ENCODE results near the gene STRIP2. TPM values are rescaled to one million over a fixed set of nuclear protein-coding genes. Genes with fewer than 3 reads are reported as not detected.
A peak's percentile ranks its signal among the peaks of the same experiment; 100 is the strongest.
"Not testable (repeated sequence)": the region's sequence is repeated elsewhere in the genome, so short reads cannot be mapped to it uniquely, and the experiment has no call there.

Gene STRIP2
- total and polyA plus RNA-seq, 2 donors, result 0.44 to 4.1 TPM

DNA sequence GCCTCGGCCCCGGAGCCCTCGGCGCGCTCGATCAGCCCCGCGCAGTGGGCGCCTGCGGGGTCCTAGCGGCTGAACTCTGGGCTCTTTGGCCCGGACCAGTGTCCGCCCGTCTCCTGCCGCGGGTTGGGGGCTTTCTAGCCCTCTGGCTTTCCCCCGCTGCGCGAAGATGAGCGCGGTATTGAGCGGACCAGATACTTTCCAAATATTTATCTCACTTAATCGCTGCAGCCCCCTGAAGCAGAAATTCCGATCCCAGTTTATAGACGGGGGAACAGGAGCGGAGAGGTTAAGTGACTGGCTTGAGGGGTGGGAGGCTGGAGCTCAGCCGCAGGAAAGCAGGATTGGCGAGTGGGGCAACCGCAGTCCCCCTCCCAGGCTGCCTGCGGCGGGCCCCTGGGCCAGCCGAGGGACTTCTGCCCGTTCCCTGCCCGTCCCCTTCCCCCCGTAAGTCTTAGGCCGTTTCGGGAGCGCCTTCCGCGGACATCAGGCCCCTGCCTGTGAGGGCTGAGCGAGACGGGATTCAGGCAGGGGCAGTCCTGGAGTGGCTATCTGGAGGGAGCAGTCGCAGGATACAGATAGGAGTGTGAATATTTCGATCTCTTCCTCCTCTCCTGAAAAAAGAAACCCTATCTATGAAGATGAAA, 565 bp downstream of the STRIP2 start:
- no peaks in the 10 kb centered on the region for H3K4me1 ChIP-seq (ENCODE audit: insufficient read depth)
- H3K36me3 ChIP-seq (ENCODE audit: insufficient read depth), result no peaks in the 10 kb centered on the region
- no peak for DNase-seq (ENCODE audit: extremely low spot score)
- H3K4me3 ChIP-seq (ENCODE audit: low read depth, low read length), result peak overlapping the region; percentile 67
- H3K27ac ChIP-seq (ENCODE audit: low read depth), result no peak overlapping the region
- WGBS, result 2% methylated on average over 44 of the region's 44 CpGs

DNA sequence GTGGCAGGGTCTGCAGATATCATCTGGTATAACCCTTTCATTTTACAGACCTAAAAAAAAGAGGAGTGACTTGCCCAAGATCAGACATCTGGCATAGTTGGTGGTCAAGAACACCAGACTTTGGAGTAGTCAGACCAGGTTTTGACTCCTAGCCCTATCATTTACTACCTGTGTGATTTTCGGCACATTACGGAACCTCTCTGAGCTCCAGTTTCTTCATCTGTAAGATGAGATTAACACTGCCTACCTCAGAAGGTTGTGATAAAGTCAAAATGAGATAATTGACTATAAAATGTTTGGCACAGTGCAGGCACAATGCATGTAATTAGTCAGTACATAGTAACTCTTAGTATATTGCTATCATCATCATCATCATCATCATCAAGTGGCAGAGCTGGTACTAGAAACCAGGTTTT, 1.2 kb downstream of the STRIP2 start:
- no peak overlapping the region for H3K27ac ChIP-seq (ENCODE audit: low read depth)
- H3K36me3 ChIP-seq (ENCODE audit: insufficient read depth), result no peaks in the 10 kb centered on the region
- no peak overlapping the region for H3K4me3 ChIP-seq (ENCODE audit: low read depth, low read length)
- no peaks in the 10 kb centered on the region for H3K4me1 ChIP-seq (ENCODE audit: insufficient read depth)
- DNase-seq (ENCODE audit: extremely low spot score), result no peak
- WGBS, result 89% methylated on average over 2 of the region's 2 CpGs

DNA sequence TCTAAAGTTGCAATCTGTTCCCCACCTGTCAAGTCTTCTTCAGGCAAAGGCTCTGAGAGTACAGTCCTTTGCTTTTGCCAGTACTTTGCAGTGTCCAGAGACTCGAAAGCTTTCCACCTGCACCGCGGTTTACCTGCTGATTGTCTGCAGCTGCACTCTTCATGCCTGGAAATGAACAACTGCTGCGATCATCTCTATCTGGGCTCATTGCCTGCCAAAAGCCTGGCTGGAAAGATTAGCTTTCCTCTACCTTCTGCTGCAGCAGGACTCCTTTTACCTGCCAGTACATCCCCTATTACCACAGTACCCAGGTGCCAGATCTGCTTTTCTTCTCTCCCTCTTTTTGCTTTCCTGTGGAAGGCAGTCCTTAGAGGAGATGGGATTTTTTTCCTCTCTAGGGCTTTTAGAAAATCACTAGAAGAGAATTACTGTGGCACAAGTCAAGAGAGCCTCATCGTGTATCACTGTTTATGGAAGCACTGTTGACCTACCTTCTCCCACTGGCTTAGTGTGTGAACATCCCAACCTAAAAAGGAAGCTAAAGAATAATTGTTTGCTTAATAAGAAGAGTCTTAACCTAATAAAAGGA, 2.2 kb downstream of the STRIP2 start:
- H3K36me3 ChIP-seq (ENCODE audit: insufficient read depth), result no peaks in the 10 kb centered on the region
- no peaks in the 10 kb centered on the region for H3K4me1 ChIP-seq (ENCODE audit: insufficient read depth)
- 94% methylated on average over 5 of the region's 5 CpGs for WGBS
- H3K27ac ChIP-seq (ENCODE audit: low read depth), result no peak overlapping the region
- no peak overlapping the region for H3K4me3 ChIP-seq (ENCODE audit: low read depth, low read length)
- DNase-seq (ENCODE audit: extremely low spot score), result no peak

DNA sequence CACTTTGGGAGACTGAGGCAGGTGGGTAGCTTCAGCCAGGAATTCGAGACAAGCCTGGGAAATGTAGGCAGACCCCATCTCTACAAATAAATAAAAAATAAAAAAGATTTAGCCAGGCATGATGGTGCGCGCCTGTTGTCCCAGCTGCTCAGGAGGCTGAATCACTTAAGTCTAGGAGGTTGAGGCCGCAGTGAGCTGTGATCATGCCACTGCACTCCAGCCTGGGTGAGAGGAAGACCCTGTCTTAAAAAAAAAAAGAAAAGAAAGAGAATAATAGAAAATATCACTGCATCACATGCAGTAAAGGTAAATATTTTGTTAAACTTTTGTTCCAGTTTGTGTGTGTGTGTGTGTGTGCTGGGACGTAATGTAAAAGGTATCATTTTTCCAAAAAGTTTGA, 3.0 kb downstream of the STRIP2 start:
- no peak overlapping the region for H3K27ac ChIP-seq (ENCODE audit: low read depth)
- no peak for DNase-seq (ENCODE audit: extremely low spot score)
- no peak overlapping the region for H3K4me3 ChIP-seq (ENCODE audit: low read depth, low read length)
- 97% methylated on average over 5 of the region's 5 CpGs for WGBS
- H3K36me3 ChIP-seq (ENCODE audit: insufficient read depth), result no peaks in the 10 kb centered on the region
- H3K4me1 ChIP-seq (ENCODE audit: insufficient read depth), result no peaks in the 10 kb centered on the region

DNA sequence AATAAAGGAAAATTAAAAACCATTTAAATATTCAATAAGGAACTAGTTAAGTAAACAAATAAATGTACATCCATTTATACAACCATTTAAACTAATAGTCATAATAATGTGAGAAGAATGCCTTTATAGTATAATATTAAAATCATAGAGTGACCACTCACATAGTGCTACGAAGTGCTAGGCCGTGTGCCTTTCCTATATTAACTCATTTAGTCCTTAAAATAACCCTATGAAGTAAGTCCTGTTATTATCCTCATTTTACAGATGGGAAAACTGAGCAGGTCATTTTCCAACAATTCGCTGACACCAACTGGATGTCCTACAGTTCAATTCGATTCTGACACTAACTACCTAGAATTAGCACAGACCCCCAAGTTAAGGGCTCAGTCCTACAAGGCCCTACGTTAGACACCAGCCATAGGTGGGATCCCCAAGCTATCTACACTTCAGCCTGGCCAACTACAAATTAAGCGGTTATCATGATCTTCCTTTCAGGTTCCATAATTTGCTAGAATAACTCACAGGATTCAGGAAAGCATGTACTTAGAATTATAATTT, 4.1 kb downstream of the STRIP2 start:
- DNase-seq (ENCODE audit: extremely low spot score), result no peak
- no peaks in the 10 kb centered on the region for H3K36me3 ChIP-seq (ENCODE audit: insufficient read depth)
- H3K4me1 ChIP-seq (ENCODE audit: insufficient read depth), result no peaks in the 10 kb centered on the region
- H3K4me3 ChIP-seq (ENCODE audit: low read depth, low read length), result no peak overlapping the region
- no peak overlapping the region for H3K27ac ChIP-seq (ENCODE audit: low read depth)
- 96% methylated on average over 6 of the region's 6 CpGs for WGBS

DNA sequence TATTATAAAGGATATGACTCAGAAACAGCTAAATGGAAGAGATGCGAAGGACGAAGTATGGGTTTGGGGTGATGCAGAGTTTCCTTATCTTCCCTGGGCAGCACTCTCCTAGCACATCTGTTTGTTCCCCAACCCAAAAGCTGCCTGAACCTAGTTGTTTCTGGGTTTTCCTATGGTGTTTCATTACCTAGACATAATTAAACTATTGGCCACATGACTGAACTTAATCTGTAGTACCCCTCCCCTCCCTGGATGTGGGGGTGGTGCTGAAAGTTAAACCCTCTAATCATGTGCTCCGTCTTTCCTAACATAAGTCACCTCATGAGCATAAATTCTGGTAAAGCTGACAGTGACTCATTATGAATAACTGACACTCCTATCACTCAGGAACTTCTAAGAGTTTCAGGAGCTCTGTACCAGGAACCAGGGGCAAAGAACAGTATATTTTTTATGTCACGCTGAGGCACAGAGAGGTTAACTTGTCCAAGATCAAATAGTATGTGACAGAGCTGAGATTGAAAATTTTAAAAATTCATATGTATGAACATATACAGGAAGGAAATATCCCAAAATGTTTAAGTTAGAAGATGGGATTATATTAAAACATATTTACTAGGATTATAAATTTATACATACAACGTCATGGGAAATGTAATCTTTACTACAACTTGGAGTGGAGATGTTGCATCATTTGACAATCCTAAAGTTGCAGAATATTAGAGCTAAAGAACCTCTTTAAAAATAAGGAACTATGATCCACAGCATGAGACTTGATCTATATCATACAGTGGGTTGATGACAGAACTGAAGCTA, 4.8 kb downstream of the STRIP2 start:
- no peaks in the 10 kb centered on the region for H3K4me1 ChIP-seq (ENCODE audit: insufficient read depth)
- no peak overlapping the region for H3K27ac ChIP-seq (ENCODE audit: low read depth)
- H3K4me3 ChIP-seq (ENCODE audit: low read depth, low read length), result no peak overlapping the region
- 84% methylated on average over 5 of the region's 5 CpGs for WGBS
- no peaks in the 10 kb centered on the region for H3K36me3 ChIP-seq (ENCODE audit: insufficient read depth)
- DNase-seq (ENCODE audit: extremely low spot score), result no peak

DNA sequence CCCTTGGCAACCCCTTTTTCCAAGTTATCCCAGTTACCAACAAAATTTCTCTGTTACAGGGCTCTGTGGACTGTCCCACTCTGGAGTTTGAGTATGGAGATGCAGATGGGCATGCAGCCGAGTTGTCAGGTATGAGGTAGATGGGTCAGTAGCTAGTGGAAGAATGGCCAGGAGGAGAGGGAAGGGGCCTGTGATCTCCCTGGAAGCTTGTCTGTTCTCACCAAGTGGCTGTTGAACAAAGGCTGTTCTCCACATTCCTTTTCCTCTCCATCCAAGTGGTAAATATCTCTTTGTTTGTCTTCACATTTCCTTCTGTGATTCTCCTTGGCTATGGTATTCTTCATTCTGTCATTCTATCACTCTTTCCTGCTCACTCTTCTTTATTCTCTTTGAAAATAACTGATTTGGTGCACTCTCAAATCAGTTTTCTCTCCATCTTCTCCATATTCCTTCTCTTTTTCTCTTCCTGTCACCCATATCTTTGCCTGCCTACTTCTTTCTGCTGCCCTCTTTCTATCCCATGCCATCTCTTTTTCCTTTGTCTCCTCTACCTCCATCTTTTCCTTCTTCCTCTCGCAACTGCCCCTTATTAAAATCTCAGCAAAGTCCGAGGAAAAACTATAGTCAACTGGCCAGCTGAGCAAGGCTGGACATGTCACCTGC, 5.9 kb downstream of the STRIP2 start:
- 89% methylated on average over 3 of the region's 3 CpGs for WGBS
- Histone ChIP-seq H3K27ac (ENCODE audit: low read depth) (no peak overlapping the region), H3K4me3 (ENCODE audit: low read depth, low read length) (no peak overlapping the region), H3K4me1 (ENCODE audit: insufficient read depth) (no peaks in the 10 kb centered on the region), H3K36me3 (ENCODE audit: insufficient read depth) (no peaks in the 10 kb centered on the region)
- no peak for DNase-seq (ENCODE audit: extremely low spot score)

DNA sequence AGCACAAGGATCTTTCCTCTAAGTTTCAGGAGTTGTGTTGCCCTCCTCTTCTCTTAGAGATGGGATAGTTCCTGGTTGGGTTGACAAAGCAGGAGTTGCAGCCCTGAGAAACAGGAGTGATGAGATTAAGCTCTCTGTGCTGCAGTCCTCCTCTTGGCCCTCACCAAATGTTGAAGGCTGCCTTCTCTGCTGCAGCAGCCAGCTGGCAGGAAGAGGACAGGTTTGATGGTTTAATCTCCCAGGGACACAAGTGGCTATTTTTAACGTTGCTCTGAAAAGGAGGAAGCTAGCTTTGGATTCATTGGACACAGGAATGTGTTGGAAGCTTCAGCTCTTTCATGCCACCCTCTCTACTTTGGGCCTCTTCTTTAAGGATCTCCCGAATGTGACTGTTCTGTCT, 9.4 kb downstream of the STRIP2 start:
- DNase-seq (ENCODE audit: extremely low spot score), result no peak
- WGBS, result 25% methylated on average over 2 of the region's 2 CpGs
- no peaks in the 10 kb centered on the region for H3K4me1 ChIP-seq (ENCODE audit: insufficient read depth)
- no peaks in the 10 kb centered on the region for H3K36me3 ChIP-seq (ENCODE audit: insufficient read depth)
- no peak overlapping the region for H3K27ac ChIP-seq (ENCODE audit: low read depth)
- no peak overlapping the region for H3K4me3 ChIP-seq (ENCODE audit: low read depth, low read length)

DNA sequence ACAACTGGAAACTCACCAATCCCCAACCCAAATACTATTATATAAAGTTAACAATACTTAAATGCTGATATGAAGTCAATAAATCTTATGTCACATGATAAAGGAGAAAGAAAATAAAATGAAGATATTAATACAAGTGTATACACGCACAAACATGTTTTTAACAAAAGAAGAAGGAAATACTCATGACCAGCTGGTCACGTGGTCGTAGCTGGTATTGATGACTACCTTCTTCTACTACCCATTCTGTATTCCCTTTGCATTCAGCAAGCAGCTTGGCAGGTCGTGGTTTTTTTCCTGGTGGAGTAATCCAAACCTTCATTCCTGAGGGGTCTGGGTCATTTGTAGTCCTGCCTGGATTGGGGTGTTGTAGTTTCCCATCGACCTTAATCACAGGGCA, 10.5 kb downstream of the STRIP2 start:
- not testable (repeated sequence) for H3K4me3 ChIP-seq (ENCODE audit: low read depth, low read length); H3K4me1 ChIP-seq (ENCODE audit: insufficient read depth); H3K27ac ChIP-seq (ENCODE audit: low read depth); DNase-seq (ENCODE audit: extremely low spot score); H3K36me3 ChIP-seq (ENCODE audit: insufficient read depth)
- WGBS, result 93% methylated on average over 5 of the region's 5 CpGs

DNA sequence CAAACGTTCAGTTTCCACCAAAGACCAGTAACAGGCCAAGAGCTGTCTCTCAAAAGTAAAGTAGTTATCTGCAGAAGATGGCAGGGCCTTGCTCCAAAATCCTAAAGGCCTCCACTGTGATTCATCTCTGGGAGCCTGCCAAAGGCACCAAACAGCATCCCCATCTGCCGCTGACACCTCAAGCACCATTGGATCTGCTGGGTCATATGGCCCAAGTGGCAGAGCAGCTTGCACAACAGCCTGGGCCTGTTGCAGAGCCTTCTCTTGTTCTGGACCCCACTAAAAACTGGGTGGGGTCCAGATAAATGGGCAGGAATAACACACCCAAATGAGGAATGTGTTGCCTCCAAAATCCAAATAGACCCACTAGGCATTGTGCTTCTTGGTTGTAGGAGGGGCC, 12.7 kb downstream of the STRIP2 start:
- WGBS, result 46% methylated on average over 2 of the region's 2 CpGs
- not testable (repeated sequence) for H3K4me1 ChIP-seq (ENCODE audit: insufficient read depth); H3K36me3 ChIP-seq (ENCODE audit: insufficient read depth); DNase-seq (ENCODE audit: extremely low spot score); H3K4me3 ChIP-seq (ENCODE audit: low read depth, low read length); H3K27ac ChIP-seq (ENCODE audit: low read depth)

DNA sequence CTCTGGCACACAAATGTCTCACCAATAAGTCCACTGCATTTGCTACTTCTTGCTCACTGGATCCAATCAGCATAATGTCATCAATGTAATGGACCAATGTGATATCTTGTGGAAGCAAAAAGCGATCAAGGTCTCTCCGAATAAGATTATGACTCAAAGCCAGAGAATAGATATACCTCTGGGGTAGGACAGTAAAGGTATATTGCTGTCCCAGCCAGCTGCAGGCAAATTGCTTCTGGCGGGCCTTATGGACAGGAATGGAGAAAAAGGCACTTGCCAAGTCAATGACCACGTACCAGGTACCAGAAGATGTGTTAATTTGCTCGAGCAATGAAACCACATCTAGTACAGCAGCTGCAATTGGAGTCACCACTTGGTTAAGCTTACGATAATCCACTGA, 13.2 kb downstream of the STRIP2 start:
- not testable (repeated sequence) for H3K4me3 ChIP-seq (ENCODE audit: low read depth, low read length); H3K27ac ChIP-seq (ENCODE audit: low read depth); H3K4me1 ChIP-seq (ENCODE audit: insufficient read depth); DNase-seq (ENCODE audit: extremely low spot score); H3K36me3 ChIP-seq (ENCODE audit: insufficient read depth)
- WGBS, result 97% methylated on average over 6 of the region's 6 CpGs

DNA sequence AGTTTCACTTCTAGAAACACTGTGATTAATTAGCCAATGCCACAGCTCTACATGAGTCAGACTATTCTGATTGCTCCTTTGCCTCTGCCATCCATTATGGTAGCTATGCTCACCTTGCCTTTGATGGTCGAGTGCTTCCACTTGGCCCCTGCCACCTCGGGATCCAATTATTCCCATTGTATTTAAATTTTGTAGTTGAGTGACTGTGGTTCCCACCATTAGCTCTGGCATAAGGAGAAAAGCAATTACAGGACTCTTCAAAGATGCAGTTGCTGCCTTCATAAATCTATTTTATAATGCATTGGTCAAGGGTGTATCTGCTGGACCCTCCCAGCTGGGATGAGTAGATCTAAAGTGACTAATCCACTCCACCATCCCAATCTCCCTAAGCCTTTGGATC, 14.4 kb downstream of the STRIP2 start:
- not testable (repeated sequence) for H3K27ac ChIP-seq (ENCODE audit: low read depth); H3K4me1 ChIP-seq (ENCODE audit: insufficient read depth); H3K36me3 ChIP-seq (ENCODE audit: insufficient read depth); DNase-seq (ENCODE audit: extremely low spot score); H3K4me3 ChIP-seq (ENCODE audit: low read depth, low read length)
- 91% methylated on average over 2 of the region's 2 CpGs for WGBS

DNA sequence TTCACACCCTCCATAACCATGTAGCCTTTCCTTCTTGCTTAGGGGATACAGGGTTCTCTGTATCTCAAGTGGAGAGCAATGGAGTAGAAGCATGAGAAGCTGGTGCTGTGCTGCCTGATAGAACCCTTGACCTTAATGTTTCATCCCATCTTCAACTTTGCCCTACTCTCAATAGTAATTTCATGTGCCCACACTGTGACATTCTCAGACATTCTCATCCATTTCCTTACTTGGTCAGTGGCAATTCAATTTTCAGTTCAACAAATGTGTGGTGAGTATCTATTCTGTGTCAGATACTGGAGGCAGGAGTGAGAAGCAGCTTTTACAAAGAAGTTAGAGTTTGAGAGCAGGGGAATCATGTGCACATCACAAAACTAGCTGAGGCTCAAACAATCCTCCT, 16.1 kb downstream of the STRIP2 start:
- Histone ChIP-seq H3K4me1 (ENCODE audit: insufficient read depth) (no peaks in the 10 kb centered on the region), H3K36me3 (ENCODE audit: insufficient read depth) (no peaks in the 10 kb centered on the region), H3K27ac (ENCODE audit: low read depth) (no peak overlapping the region), H3K4me3 (ENCODE audit: low read depth, low read length) (no peak overlapping the region)
- no peak for DNase-seq (ENCODE audit: extremely low spot score)
